HCT116 (cell line): ENCODE results near the gene P2RX3. TPM values are rescaled to one million over a fixed set of nuclear protein-coding genes. Genes with fewer than 3 reads are reported as not detected.

ENCODE experiments used
- ATAC-seq: fragments of 200-7000 bp; cut with Tn5 transposase; 2 replicates; pipeline ENCODE4 v1.9.1; 2020; ENCODE audit warnings: mild to moderate bottlenecking, moderate library complexity
- BruUV-seq: library from RNA; stranded (reverse); fragments of 400-500 nt; replicated peaks from 2 replicates; lab custom pipeline; 2021; lab: Mats Ljungman, UMichigan
- CTCF ChIA-PET: fragments of 300-600 bp; sonication (Branson Sonifier 250); formaldehyde crosslinking; loops from one replicate; lab custom pipeline; 2021; ENCODE audit warnings: antibody characterized with exemption; lab: Charles Lee
- POLR2A ChIA-PET: fragments of 300-600, 350-600 bp; sonication (Branson Sonifier 250); formaldehyde crosslinking; loops from one replicate; lab custom pipeline; 2021; ENCODE audit warnings: antibody characterized with exemption; lab: Charles Lee
- RAD21 ChIA-PET, 2 experiments: fragments of 300-600 bp; sonication (Branson Sonifier 250); formaldehyde crosslinking; loops; one replicate each; lab custom pipeline; 2023; ENCODE audit warnings: low total read pairs in 2 of 2; ENCODE audit not compliant: uncharacterized antibody in 2 of 2, unreplicated experiment in 2 of 2, low non-redundant PET in 1 of 2; lab: Charles Lee
- DNase-seq: peaks from one replicate; pipeline ENCODE4 v3.0.0-alpha.2; 2010; ENCODE audit warnings: low read depth, low spot score
- H2AFZ ChIP-seq: fragments of 200-600 bp; shearing (Covaris generic), sonication (generic); 2 replicates; pipeline ENCODE4 v1.6.1; 2017; ENCODE audit warnings: low read depth, mixed run types, mixed read lengths, antibody characterized with exemption, low read length; ENCODE audit not compliant: poor library complexity, severe bottlenecking
- H3K27ac ChIP-seq: 2 replicates; pipeline ENCODE4 v1.5.1; 2012; ENCODE audit warnings: low read depth, low read length
- H3K27me3 ChIP-seq: fragments of 200-600 bp; sonication (generic); 2 replicates; pipeline ENCODE4 v1.6.1; 2016; ENCODE audit warnings: mixed run types, low read length, mixed read lengths; ENCODE audit not compliant: insufficient read depth
- H3K36me3 ChIP-seq, 2 experiments: fragments of 200-500 bp in 1 of 2; fragments of 200-600 bp in 1 of 2; sonication (Bioruptor generic) in 1 of 2; sonication (generic) in 1 of 2; 2 replicates each; pipeline versions ENCODE4 v1.5.1 to v1.6.1; 2014 to 2016; ENCODE audit warnings: low read length in 2 of 2, inconsistent platforms in 1 of 2, mixed read lengths in 1 of 2, mixed run types in 1 of 2; ENCODE audit not compliant: insufficient read depth in 2 of 2, control insufficient read depth in 1 of 2
- H3K4me1 ChIP-seq, 2 experiments: fragments of 200-600 bp in 1 of 2; sonication (generic) in 1 of 2; 2 replicates each; pipeline versions ENCODE4 v1.5.1 to v1.6.1; 2012 to 2017; ENCODE audit warnings: low read length in 2 of 2, inconsistent platforms in 1 of 2, mild to moderate bottlenecking in 1 of 2, mixed read lengths in 1 of 2, mixed run types in 1 of 2, moderate library complexity in 1 of 2; ENCODE audit not compliant: insufficient read depth in 2 of 2, control insufficient read depth in 1 of 2
- H3K4me2 ChIP-seq: fragments of 200-600 bp; sonication (generic); 2 replicates; pipeline ENCODE4 v1.6.1; 2017; ENCODE audit warnings: mixed run types, low read length, mixed read lengths
- H3K4me3 ChIP-seq, 2 experiments: fragments of 200-600 bp in 1 of 2; sonication (generic) in 1 of 2; replicated peaks in 1 of 2; 2 replicates each; pipeline ENCODE4 v1.5.1; 2011 to 2016; ENCODE audit warnings: low read length in 2 of 2, control low read depth in 1 of 2, low read depth in 1 of 2, mild to moderate bottlenecking in 1 of 2, mixed read lengths in 1 of 2, mixed run types in 1 of 2
- H3K79me2 ChIP-seq: fragments of 200-600 bp; sonication (generic); 2 replicates; pipeline ENCODE4 v1.6.1; 2017; ENCODE audit warnings: mild to moderate bottlenecking, mixed run types, low read length, moderate library complexity, mixed read lengths; ENCODE audit not compliant: insufficient read depth
- H3K9ac ChIP-seq: fragments of 200-600 bp; sonication (generic); 2 replicates; pipeline ENCODE4 v1.6.1; 2016; ENCODE audit warnings: low read length, mixed read lengths
- H3K9me2 ChIP-seq: fragments of 200-600 bp; sonication (generic), shearing (Covaris generic); 2 replicates; pipeline ENCODE4 v1.6.1; 2017; ENCODE audit warnings: mixed run types, mild to moderate bottlenecking, moderate library complexity; ENCODE audit not compliant: insufficient read depth
- H3K9me3 ChIP-seq, 2 experiments: fragments of 200-500 bp in 1 of 2; fragments of 200-600 bp in 1 of 2; sonication (Bioruptor generic) in 1 of 2; sonication (generic) in 1 of 2; 2 replicates each; pipeline ENCODE4 v1.6.1; 2014 to 2017; ENCODE audit warnings: low read length in 2 of 2, mixed read lengths in 2 of 2, inconsistent platforms in 1 of 2, low read depth in 1 of 2, mild to moderate bottlenecking in 1 of 2, mixed run types in 1 of 2, moderate library complexity in 1 of 2; ENCODE audit not compliant: control insufficient read depth in 1 of 2, insufficient read depth in 1 of 2
- H4K20me1 ChIP-seq: fragments of 200-600 bp; sonication (generic), shearing (Covaris generic); 2 replicates; pipeline ENCODE4 v1.6.1; 2017; ENCODE audit warnings: mixed run types, mild to moderate bottlenecking, moderate library complexity; ENCODE audit not compliant: insufficient read depth
- ATF3 ChIP-seq: IDR thresholded peaks from 2 replicates; pipeline ENCODE4 v1.6.1; 2012
- CBX3 ChIP-seq: IDR thresholded peaks from 2 replicates; pipeline ENCODE4 v1.6.1; 2012; ENCODE audit warnings: low read depth
- CTCF ChIP-seq, 3 experiments: fragments of 200-600 bp in 1 of 3; sonication (generic) in 1 of 3; IDR thresholded peaks in 2 of 3; conservative IDR thresholded peaks in 1 of 3; 2 replicates each; pipeline ENCODE4 v1.5.1; 2012 to 2017; ENCODE audit warnings: low read depth in 2 of 3, low read length in 2 of 3, antibody characterized with exemption in 1 of 3, borderline replicate concordance in 1 of 3, control low read depth in 1 of 3, mild to moderate bottlenecking in 1 of 3, mixed read lengths in 1 of 3, mixed run types in 1 of 3, moderate library complexity in 1 of 3; ENCODE audit not compliant: insufficient read depth in 1 of 3
- EGR1 ChIP-seq: IDR thresholded peaks from 2 replicates; pipeline ENCODE4 v1.6.1; 2012; ENCODE audit warnings: low read depth
- ELF1 ChIP-seq: IDR thresholded peaks from 2 replicates; pipeline ENCODE4 v1.6.1; 2012; ENCODE audit warnings: low read depth, borderline replicate concordance
- EZH2 ChIP-seq: fragments of 200-600 bp; sonication (generic); IDR thresholded peaks from 2 replicates; pipeline ENCODE4 v1.6.1; 2017; ENCODE audit warnings: antibody characterized with exemption, mixed run types
- FOSL1 ChIP-seq: IDR thresholded peaks from 2 replicates; pipeline ENCODE4 v1.6.1; 2012; ENCODE audit warnings: low read depth
- JUND ChIP-seq: IDR thresholded peaks from 2 replicates; pipeline ENCODE4 v1.6.1; 2012
- MAX ChIP-seq: IDR thresholded peaks from 2 replicates; pipeline ENCODE4 v1.6.1; 2012
- POLR2A ChIP-seq: IDR thresholded peaks from 2 replicates; pipeline ENCODE4 v1.7.0; 2011; ENCODE audit warnings: borderline replicate concordance; ENCODE audit not compliant: insufficient read depth, insufficient read length; ENCODE audit errors: extremely low read depth
- POLR2AphosphoS5 ChIP-seq: IDR thresholded peaks from 2 replicates; pipeline ENCODE4 v1.6.1; 2011; ENCODE audit warnings: mild to moderate bottlenecking, low read depth, low read length, moderate library complexity
- RAD21 ChIP-seq: IDR thresholded peaks from 2 replicates; pipeline ENCODE4 v1.6.1; 2012; ENCODE audit warnings: low read depth, mild to moderate bottlenecking
- REST ChIP-seq: IDR thresholded peaks from 2 replicates; pipeline ENCODE4 v1.6.1; 2012; ENCODE audit warnings: low read depth
- SIN3A ChIP-seq: IDR thresholded peaks from 2 replicates; pipeline ENCODE4 v1.6.1; 2012; ENCODE audit warnings: low read depth
- SP1 ChIP-seq: IDR thresholded peaks from 2 replicates; pipeline ENCODE4 v1.6.1; 2012; ENCODE audit warnings: low read depth
- TCF7L2 ChIP-seq: IDR thresholded peaks from 2 replicates; pipeline ENCODE4 v1.7.0; 2011; ENCODE audit warnings: borderline replicate concordance, inconsistent platforms; ENCODE audit not compliant: insufficient read depth, insufficient read length; ENCODE audit errors: extremely low read depth
- YY1 ChIP-seq: IDR thresholded peaks from 2 replicates; pipeline ENCODE4 v1.6.1; 2011; ENCODE audit warnings: low read length, low read depth, moderate library complexity, mild to moderate bottlenecking; ENCODE audit not compliant: insufficient replicate concordance; ENCODE audit errors: extremely low read depth
- ZBTB33 ChIP-seq: IDR thresholded peaks from 2 replicates; pipeline ENCODE4 v1.6.1; 2011; ENCODE audit warnings: mild to moderate bottlenecking, low read length, moderate library complexity; ENCODE audit not compliant: insufficient replicate concordance; ENCODE audit errors: extremely low read depth
- ZFX ChIP-seq: fragments of 450-650 bp; IDR thresholded peaks from 2 replicates; pipeline ENCODE4 v1.6.1; 2017
- ZNF274 ChIP-seq: fragments of 200-500 bp; sonication (Bioruptor generic); IDR thresholded peaks from 2 replicates; pipeline ENCODE4 v1.6.1; 2014; ENCODE audit warnings: mild to moderate bottlenecking, low read depth, low read length, inconsistent platforms
- intact Hi-C: fragments of 100-400 bp; cut with micrococcal nuclease; formaldehyde crosslinking; loops from 2 replicates; pipeline ENCODE4 v1.10.0; 2022
- total RNA-seq: library from RNA; stranded (reverse); gene quantifications from one replicate; pipeline ENCODE4 v1.2.1, GENCODE V29; 2021; ENCODE audit not compliant: unreplicated experiment

The P2RX3 gene
- total RNA-seq, 1 experiment from 2014 or later = not detected

GRCh38 chr11:57421805-57422204 lies 83.7 kb downstream of the P2RX3 start:
- H3K79me2 ChIP-seq = peaks cover 8% of the 10 kb centered on the region; the same call in 1 of the 2 replicates
- no peak overlapping the region for H3K9ac ChIP-seq
- no peaks in the 10 kb centered on the region for H3K9me2 ChIP-seq
- H3K4me3 ChIP-seq = no peak overlapping the region
- ATAC-seq (no peak), DNase-seq (no peak)
- ChIA-PET RAD21 (no interaction called here), POLR2A (no interaction called here), CTCF (no interaction called here)
- H3K27me3 ChIP-seq = no peaks in the 10 kb centered on the region; the same call in 1 of the 2 replicates
- no peaks in the 10 kb centered on the region; a peak in 1 of 4 replicates for H3K36me3 ChIP-seq
- BruUV-seq = no TSS peak
- H3K4me2 ChIP-seq = no peak overlapping the region
- H2AFZ ChIP-seq = no peak overlapping the region
- intact Hi-C loops = no loop called here
- TF ChIP-seq POLR2AphosphoS5 (no peak), ZBTB33 (no peak), SP1 (no peak), CTCF (IDR thresholded peaks at IDR 0.05 in 2 of 3, conservative IDR thresholded peaks at IDR 0.05 in 1 of 3; ENCODE audit: borderline replicate concordance in 1 of 3, insufficient read depth in 1 of 3, low read depth in 2 of 3, low read length in 2 of 3) (no peak), REST (no peak), JUND (no peak), CBX3 (no peak), ELF1 (no peak), FOSL1 (no peak), EGR1 (no peak), EZH2 (no peak), POLR2A (no peak), ZNF274 (no peak), ZFX (no peak), TCF7L2 (no peak), RAD21 (no peak), SIN3A (no peak), ATF3 (no peak), YY1 (no peak), MAX (no peak)
- H4K20me1 ChIP-seq = no peaks in the 10 kb centered on the region
- peaks cover 7 to 13% of the 10 kb centered on the region in 2 experiments; a peak in 2 of 4 replicates for H3K4me1 ChIP-seq
- no peak overlapping the region for H3K27ac ChIP-seq
- no peaks in the 10 kb centered on the region for H3K9me3 ChIP-seq
